Type B pancreatic cell (in vitro differentiated cells): ENCODE results near the gene KLHL11. TPM values are rescaled to one million over a fixed set of nuclear protein-coding genes. Genes with fewer than 3 reads are reported as not detected.

Experiments
- DNase-seq: peaks from one replicate; pipeline ENCODE4 v3.0.0; 2021; ENCODE audit warnings: mixed read lengths; ENCODE audit not compliant: unreplicated experiment; ENCODE audit errors: extremely low spot score
- H3K27ac Mint-ChIP-seq: 2 replicates; pipeline ENCODE4 v1.8.0; 2021; ENCODE audit warnings: mild to moderate bottlenecking, mixed read lengths
- H3K27me3 Mint-ChIP-seq: 2 replicates; pipeline ENCODE4 v1.8.0; 2021; ENCODE audit warnings: mixed read lengths
- H3K36me3 Mint-ChIP-seq: 2 replicates; pipeline ENCODE4 v1.8.0; 2021; ENCODE audit warnings: mixed read lengths
- H3K4me1 Mint-ChIP-seq: one replicate; pipeline ENCODE4 v1.8.0; 2021; ENCODE audit warnings: mixed read lengths; ENCODE audit not compliant: unreplicated experiment
- H3K4me3 Mint-ChIP-seq: 2 replicates; pipeline ENCODE4 v1.8.0; 2021; ENCODE audit warnings: mild to moderate bottlenecking, mixed read lengths
- H3K9me3 Mint-ChIP-seq: 2 replicates; pipeline ENCODE4 v1.8.0; 2021; ENCODE audit warnings: mixed read lengths
- total RNA-seq: library from RNA; stranded (reverse); gene quantifications from 2 replicates; pipeline ENCODE4 v1.2.1, GENCODE V29; 2021; ENCODE audit warnings: low replicate concordance
- TF ChIP-seq, protein P1 (sequence below): fragments of 200-600 bp; sonication (generic); conservative IDR thresholded peaks from 2 replicates; pipeline ENCODE4 v1.5.0; 2021; ENCODE audit warnings: antibody characterized with exemption, mild to moderate bottlenecking

The KLHL11 gene
- total RNA-seq, 1 donor from 2014 or later, result 20.6 TPM

GRCh38 chr17:41821776-41822175 is 43.4 kb downstream of the KLHL11 start:
- no peak for DNase-seq
- Mint-ChIP-seq H3K27me3 (no peaks in the 10 kb centered on the region), H3K36me3 (peaks cover 6% of the 10 kb centered on the region), H3K4me3 (no peak overlapping the region), H3K4me1 (peaks cover 4% of the 10 kb centered on the region), H3K9me3 (no peaks in the 10 kb centered on the region), H3K27ac (no peak overlapping the region)
- TF ChIP-seq, protein P1, sequence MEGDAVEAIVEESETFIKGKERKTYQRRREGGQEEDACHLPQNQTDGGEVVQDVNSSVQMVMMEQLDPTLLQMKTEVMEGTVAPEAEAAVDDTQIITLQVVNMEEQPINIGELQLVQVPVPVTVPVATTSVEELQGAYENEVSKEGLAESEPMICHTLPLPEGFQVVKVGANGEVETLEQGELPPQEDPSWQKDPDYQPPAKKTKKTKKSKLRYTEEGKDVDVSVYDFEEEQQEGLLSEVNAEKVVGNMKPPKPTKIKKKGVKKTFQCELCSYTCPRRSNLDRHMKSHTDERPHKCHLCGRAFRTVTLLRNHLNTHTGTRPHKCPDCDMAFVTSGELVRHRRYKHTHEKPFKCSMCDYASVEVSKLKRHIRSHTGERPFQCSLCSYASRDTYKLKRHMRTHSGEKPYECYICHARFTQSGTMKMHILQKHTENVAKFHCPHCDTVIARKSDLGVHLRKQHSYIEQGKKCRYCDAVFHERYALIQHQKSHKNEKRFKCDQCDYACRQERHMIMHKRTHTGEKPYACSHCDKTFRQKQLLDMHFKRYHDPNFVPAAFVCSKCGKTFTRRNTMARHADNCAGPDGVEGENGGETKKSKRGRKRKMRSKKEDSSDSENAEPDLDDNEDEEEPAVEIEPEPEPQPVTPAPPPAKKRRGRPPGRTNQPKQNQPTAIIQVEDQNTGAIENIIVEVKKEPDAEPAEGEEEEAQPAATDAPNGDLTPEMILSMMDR, result no peak

- no peak for DNase-seq
- Mint-ChIP-seq H3K9me3 (no peaks in the 10 kb centered on the region), H3K27ac (no peak overlapping the region), H3K36me3 (no peaks in the 10 kb centered on the region), H3K4me1 (peaks cover 8% of the 10 kb centered on the region), H3K4me3 (no peak overlapping the region), H3K27me3 (no peaks in the 10 kb centered on the region)
- TF ChIP-seq, protein P1, result no peak
Observed at GRCh38 chr17:41818024-41818423, 47.2 kb downstream of the KLHL11 start.

GRCh38 chr17:41816637-41817320 is 48.4 kb downstream of the KLHL11 start:
- no peak for DNase-seq
- Mint-ChIP-seq H3K36me3 (no peaks in the 10 kb centered on the region), H3K4me1 (peaks cover 4% of the 10 kb centered on the region), H3K27me3 (no peaks in the 10 kb centered on the region), H3K9me3 (no peaks in the 10 kb centered on the region), H3K4me3 (no peak overlapping the region), H3K27ac (no peak overlapping the region)
- TF ChIP-seq, protein P1, result no peak

DNA sequence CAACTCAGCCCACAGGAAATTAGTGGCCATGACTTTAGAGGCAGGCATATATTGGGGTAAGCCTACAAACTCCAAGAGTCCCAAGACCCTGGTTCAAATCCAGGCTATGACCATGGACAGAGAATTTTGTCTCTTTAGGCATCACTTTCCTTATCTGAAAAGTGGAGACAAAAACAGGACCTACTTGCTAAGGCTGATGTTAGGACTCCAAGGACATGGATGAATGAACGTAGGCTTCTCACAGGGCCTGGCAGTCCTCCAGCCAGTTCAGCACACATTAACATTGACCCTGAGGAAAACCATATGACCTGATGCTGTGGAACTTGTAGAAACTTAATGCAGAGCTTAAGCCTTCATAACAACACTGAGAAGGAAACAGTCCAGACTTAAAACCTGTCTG is 51.0 kb downstream of the KLHL11 start:
- TF ChIP-seq, protein P1, result no peak
- H3K36me3 Mint-ChIP-seq, result peaks cover 3% of the 10 kb centered on the region
- H3K27ac Mint-ChIP-seq, result peak overlapping the region; percentile 94
- DNase-seq, result no peak
- H3K27me3 Mint-ChIP-seq, result no peaks in the 10 kb centered on the region
- H3K4me1 Mint-ChIP-seq, result peaks cover 18% of the 10 kb centered on the region
- H3K9me3 Mint-ChIP-seq, result no peaks in the 10 kb centered on the region
- peak overlapping the region; percentile 99 for H3K4me3 Mint-ChIP-seq

DNA sequence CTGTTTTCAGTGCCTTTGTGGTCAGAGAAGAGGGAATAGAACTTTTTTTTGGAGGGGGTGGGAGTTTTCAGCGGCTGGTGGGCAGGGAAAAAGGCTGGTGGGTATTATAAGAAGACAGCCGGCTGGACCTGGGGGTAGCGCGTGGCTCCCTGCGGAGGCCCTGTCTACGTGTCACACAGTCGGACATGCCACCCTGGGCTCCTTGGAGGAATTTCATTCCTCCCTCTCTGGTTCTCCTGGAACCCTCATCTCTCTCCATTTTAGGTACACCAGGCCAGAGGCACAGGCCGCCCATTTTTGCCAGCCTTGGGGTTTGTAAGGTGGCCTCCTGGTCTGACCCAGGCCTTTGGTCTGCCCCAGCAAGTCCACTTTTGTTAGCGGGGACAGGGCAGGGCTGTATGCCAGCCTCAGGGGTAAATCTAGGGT is 51.5 kb downstream of the KLHL11 start:
- Mint-ChIP-seq H3K36me3 (peaks cover 3% of the 10 kb centered on the region), H3K4me1 (peaks cover 18% of the 10 kb centered on the region), H3K27ac (peak overlapping the region; percentile 94), H3K9me3 (no peaks in the 10 kb centered on the region), H3K4me3 (peak overlapping the region; percentile 99), H3K27me3 (no peaks in the 10 kb centered on the region)
- TF ChIP-seq, protein P1, result no peak
- no peak for DNase-seq
